Uterus (tissue), 2 donors: ENCODE results near the gene RIMOC1.

Experiments used
- CTCF ChIP-seq, 4 experiments: fragments of 200-600 bp in 2 of 4; fragments of 450-650 bp in 2 of 4; sonication (generic) in 2 of 4; IDR thresholded peaks; one replicate each; pipeline ENCODE4 v1.5.1; 2016 to 2019; ENCODE audit warnings: antibody characterized with exemption in 4 of 4, mild to moderate bottlenecking in 2 of 4, moderate library complexity in 1 of 4
- POLR2A ChIP-seq, 2 donors: fragments of 450-650 bp; IDR thresholded peaks; one replicate each; pipeline ENCODE4 v1.6.1; 2016; ENCODE audit warnings: antibody characterized with exemption in 2 of 2, mild to moderate bottlenecking in 1 of 2, moderate library complexity in 1 of 2

- no peak for TF ChIP-seq POLR2A (IDR thresholded peaks at IDR 0.05)
- no peak for TF ChIP-seq CTCF (IDR thresholded peaks at IDR 0.05)
Observed at GRCh38 chr5:41921874-41922273, 17.7 kb downstream of the RIMOC1 start.
